ENCODE data around the gene BTBD9. TPM values are rescaled to one million over a fixed set of nuclear protein-coding genes. Genes with fewer than 3 reads are reported as not detected.

The BTBD9 gene
- total RNA-seq, 1 experiment from 2014 or later: 8.9 TPM

DNA sequence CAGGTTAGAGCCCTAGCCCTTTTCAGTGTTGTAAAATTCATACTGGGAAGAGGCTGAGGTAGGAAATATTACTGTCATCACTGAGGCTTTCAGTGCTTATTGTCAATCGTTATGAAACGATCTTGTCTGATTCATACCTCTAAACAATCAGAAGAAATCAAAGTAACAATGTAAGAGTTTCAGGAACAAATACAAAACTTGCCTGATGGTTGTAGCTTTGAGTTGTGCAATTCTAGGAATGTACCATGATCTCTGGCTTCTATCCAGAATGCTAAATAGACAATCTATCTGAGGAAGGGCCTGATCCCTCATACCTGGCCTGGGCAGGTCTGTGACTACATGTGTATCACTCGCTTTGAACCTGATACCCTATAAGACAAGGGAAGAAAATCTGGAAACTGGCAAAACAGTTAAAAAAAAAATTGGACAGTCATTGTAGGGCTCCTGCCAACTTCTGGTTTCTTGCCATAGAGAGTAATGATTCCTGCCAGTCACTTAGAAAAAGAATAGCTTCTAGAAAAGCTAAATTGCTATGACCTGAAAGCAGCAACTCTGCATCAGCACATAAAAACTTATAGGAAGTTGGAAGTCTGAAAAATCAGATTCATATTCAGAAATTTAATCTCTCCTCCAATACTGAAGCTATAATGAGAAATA lies 234.7 kb downstream of the BTBD9 start:
- no peak overlapping the region for H3T11ph ChIP-seq (ENCODE audit: low read length)
- no peaks in the 10 kb centered on the region for H3K23me2 ChIP-seq (ENCODE audit: insufficient read length, low read depth, low read length, poor library complexity, severe bottlenecking)
- no peaks in the 10 kb centered on the region for H3K79me2 ChIP-seq (ENCODE audit: insufficient read depth, low read length)
- H4K8ac ChIP-seq (replicated peaks; ENCODE audit: insufficient read length, low read depth, low read length): no peak overlapping the region
- no peak overlapping the region for H2BK120ac ChIP-seq (ENCODE audit: low read depth, low read length, poor library complexity, severe bottlenecking)
- H3K4me1 ChIP-seq (ENCODE audit: insufficient read depth, low read length): no peaks in the 10 kb centered on the region; the same call in 1 of the 2 replicates
- no peak overlapping the region for H3K18ac ChIP-seq (ENCODE audit: insufficient read length, low read depth, low read length)
- no peak for DNase-seq
- Mint-ChIP-seq H3K27me3 (ENCODE audit: low read depth) (no peaks in the 10 kb centered on the region), H3K4me1 (peaks cover 15 to 26% of the 10 kb centered on the region in 2 experiments), H3K4me3 (no peak overlapping the region), H3K36me3 (ENCODE audit: insufficient read depth in 1 of 3, low read depth in 3 of 3) (no peaks in the 10 kb centered on the region), H3K9me3 (no peaks in the 10 kb centered on the region), H3K27ac (no peak overlapping the region; a peak in 1 of 7 replicates)
- H3K4ac ChIP-seq (ENCODE audit: low read depth, low read length): no peak overlapping the region
- no peak overlapping the region for H2BK5ac ChIP-seq (ENCODE audit: insufficient read length, low read length)
- H4K5ac ChIP-seq (ENCODE audit: insufficient read length, low read depth, low read length): no peak overlapping the region
- no peak overlapping the region for H2BK20ac ChIP-seq (ENCODE audit: low read depth, low read length, poor library complexity, severe bottlenecking)
- H3K27ac ChIP-seq (ENCODE audit: insufficient read length, low read depth, low read length): no peak overlapping the region
- TF ChIP-seq, protein P1, sequence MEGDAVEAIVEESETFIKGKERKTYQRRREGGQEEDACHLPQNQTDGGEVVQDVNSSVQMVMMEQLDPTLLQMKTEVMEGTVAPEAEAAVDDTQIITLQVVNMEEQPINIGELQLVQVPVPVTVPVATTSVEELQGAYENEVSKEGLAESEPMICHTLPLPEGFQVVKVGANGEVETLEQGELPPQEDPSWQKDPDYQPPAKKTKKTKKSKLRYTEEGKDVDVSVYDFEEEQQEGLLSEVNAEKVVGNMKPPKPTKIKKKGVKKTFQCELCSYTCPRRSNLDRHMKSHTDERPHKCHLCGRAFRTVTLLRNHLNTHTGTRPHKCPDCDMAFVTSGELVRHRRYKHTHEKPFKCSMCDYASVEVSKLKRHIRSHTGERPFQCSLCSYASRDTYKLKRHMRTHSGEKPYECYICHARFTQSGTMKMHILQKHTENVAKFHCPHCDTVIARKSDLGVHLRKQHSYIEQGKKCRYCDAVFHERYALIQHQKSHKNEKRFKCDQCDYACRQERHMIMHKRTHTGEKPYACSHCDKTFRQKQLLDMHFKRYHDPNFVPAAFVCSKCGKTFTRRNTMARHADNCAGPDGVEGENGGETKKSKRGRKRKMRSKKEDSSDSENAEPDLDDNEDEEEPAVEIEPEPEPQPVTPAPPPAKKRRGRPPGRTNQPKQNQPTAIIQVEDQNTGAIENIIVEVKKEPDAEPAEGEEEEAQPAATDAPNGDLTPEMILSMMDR (conservative IDR thresholded peaks at IDR 0.05): no peak
- no peak overlapping the region for H3K23ac ChIP-seq (ENCODE audit: insufficient read length, low read depth, low read length)
- H3K9me3 ChIP-seq (ENCODE audit: control insufficient read depth, low read depth, low read length): no peaks in the 10 kb centered on the region
- no CpG with 5 or more reads among the region's 3 CpGs for WGBS (ENCODE audit: extremely low coverage, insufficient read length, low lambda C conversion rate)
- H3K9ac ChIP-seq (ENCODE audit: extremely low read depth, insufficient read length, low read length): no peak overlapping the region
- H3K79me1 ChIP-seq (ENCODE audit: insufficient read depth, low read depth, low read length, poor library complexity, severe bottlenecking): no peaks in the 10 kb centered on the region
- no peak overlapping the region for H3K14ac ChIP-seq (ENCODE audit: insufficient read depth, low read length)
- H4K20me1 ChIP-seq (ENCODE audit: control insufficient read depth, insufficient read depth, insufficient read length): no peaks in the 10 kb centered on the region
- H2BK15ac ChIP-seq (ENCODE audit: low read depth, low read length): no peak overlapping the region
- H4K91ac ChIP-seq (ENCODE audit: insufficient read length, low read depth, low read length): no peak overlapping the region
- H2AK5ac ChIP-seq (ENCODE audit: insufficient read length, low read length): no peak overlapping the region
- no peak overlapping the region for H2BK12ac ChIP-seq (ENCODE audit: insufficient read length, low read depth, low read length)
- H3K27me3 ChIP-seq (ENCODE audit: insufficient read depth, low read length): no peaks in the 10 kb centered on the region
- H2AFZ ChIP-seq (ENCODE audit: low read length): no peak overlapping the region
- H3K4me2 ChIP-seq (ENCODE audit: insufficient read depth, insufficient read length, low read length): no peak overlapping the region
- no peak overlapping the region for H3K56ac ChIP-seq (ENCODE audit: insufficient read length, low read depth, low read length)

All from H9 (cell line).